ENCODE measurements around the gene GAST.

Gene GAST

GRCh38 chr17:41735744-41736143 lies 23.6 kb downstream of the GAST start:
- TF ChIP-seq CTCF (IDR thresholded peaks at IDR 0.05; ENCODE audit: insufficient read depth, low read depth, low read length, missing control alignments): no peak
- DNase-seq (ENCODE audit: low read depth): no peak
- H3K4me3 ChIP-seq (ENCODE audit: low read depth, low read length): no peak overlapping the region

GRCh38 chr17:41736983-41737679 lies 25.0 kb downstream of the GAST start:
- DNase-seq (ENCODE audit: low read depth): no peak
- TF ChIP-seq CTCF (IDR thresholded peaks at IDR 0.05; ENCODE audit: insufficient read depth, low read depth, low read length, missing control alignments): no peak
- no peak overlapping the region for H3K4me3 ChIP-seq (ENCODE audit: low read depth, low read length)

- TF ChIP-seq CTCF (IDR thresholded peaks at IDR 0.05; ENCODE audit: insufficient read depth, low read depth, low read length, missing control alignments): no peak
- DNase-seq (ENCODE audit: low read depth): no peak
- no peak overlapping the region for H3K4me3 ChIP-seq (ENCODE audit: low read depth, low read length)
Measured at GRCh38 chr17:41737680-41738023, 25.5 kb downstream of the GAST start.

- H3K4me3 ChIP-seq (ENCODE audit: low read depth, low read length): no peak overlapping the region
- peak; percentile 98 for TF ChIP-seq CTCF (IDR thresholded peaks at IDR 0.05; ENCODE audit: insufficient read depth, low read depth, low read length, missing control alignments)
Measured at GRCh38 chr17:41738077-41738800, 26.1 kb downstream of the GAST start.

GRCh38 chr17:41738801-41739112 lies 26.6 kb downstream of the GAST start:
- TF ChIP-seq CTCF (IDR thresholded peaks at IDR 0.05; ENCODE audit: insufficient read depth, low read depth, low read length, missing control alignments): no peak
- DNase-seq (ENCODE audit: low read depth): no peak

More at GRCh38 chr17:41738077-41738800, 26.1 kb downstream of the GAST start:
- peak; percentile 87 for DNase-seq (ENCODE audit: low read depth)

GRCh38 chr17:41739661-41740352 lies 27.7 kb downstream of the GAST start:
- DNase-seq (ENCODE audit: low read depth): no peak
- TF ChIP-seq CTCF (IDR thresholded peaks at IDR 0.05; ENCODE audit: insufficient read depth, low read depth, low read length, missing control alignments): no peak
- H3K4me3 ChIP-seq (ENCODE audit: low read depth, low read length): no peak overlapping the region

More at GRCh38 chr17:41738801-41739112, 26.6 kb downstream of the GAST start:
- no peak overlapping the region for H3K4me3 ChIP-seq (ENCODE audit: low read depth, low read length)
